Panc1 (cell line): ENCODE results near the gene ALDOA. TPM values are rescaled to one million over a fixed set of nuclear protein-coding genes. Genes with fewer than 3 reads are reported as not detected.

Source experiments
- ATAC-seq: fragments of 200-7000 bp; cut with Tn5 transposase; 2 replicates; pipeline ENCODE4 v1.9.1; 2020; ENCODE audit warnings: mild to moderate bottlenecking, moderate library complexity
- BruUV-seq: library from RNA; stranded (reverse); fragments of 400-500 nt; replicated peaks from 2 replicates; lab custom pipeline; 2021; lab: Mats Ljungman, UMichigan
- CTCF ChIA-PET: fragments of 300-600 bp; sonication (Branson Sonifier 250); formaldehyde crosslinking; loops from one replicate; lab custom pipeline; 2022; ENCODE audit warnings: antibody characterized with exemption; lab: Charles Lee
- POLR2A ChIA-PET: fragments of 300-600 bp; sonication (Branson Sonifier 250); formaldehyde crosslinking; loops from one replicate; lab custom pipeline; 2022; ENCODE audit warnings: antibody characterized with exemption; lab: Charles Lee
- DNase-seq: peaks from one replicate; pipeline ENCODE4 v3.0.0-alpha.2; 2010; ENCODE audit warnings: low read depth, low spot score
- H3K27ac ChIP-seq: 2 replicates; pipeline ENCODE4 v1.5.1; 2011; ENCODE audit warnings: mild to moderate bottlenecking, low read length, inconsistent platforms
- H3K27me3 ChIP-seq: fragments of 200-500 bp; sonication (Bioruptor generic); 2 replicates; pipeline ENCODE4 v1.6.0; 2014; ENCODE audit warnings: low read length, inconsistent platforms; ENCODE audit not compliant: control insufficient read depth, insufficient read depth
- H3K36me3 ChIP-seq: fragments of 200-500 bp; sonication (Bioruptor generic); 2 replicates; pipeline ENCODE4 v1.5.1; 2014; ENCODE audit warnings: inconsistent platforms, mild to moderate bottlenecking, low read length, moderate library complexity; ENCODE audit not compliant: control insufficient read depth, insufficient read depth
- H3K4me1 ChIP-seq: 2 replicates; pipeline ENCODE4 v1.5.1; 2011; ENCODE audit warnings: inconsistent platforms, mild to moderate bottlenecking, low read length, moderate library complexity; ENCODE audit not compliant: control insufficient read depth, insufficient read depth
- H3K4me3 ChIP-seq, 2 experiments: 2 replicates each; pipeline ENCODE4 v1.5.1; 2011 to 2012; ENCODE audit warnings: low read depth in 2 of 2, low read length in 2 of 2, mild to moderate bottlenecking in 2 of 2, inconsistent platforms in 1 of 2, moderate library complexity in 1 of 2
- H3K9me3 ChIP-seq: fragments of 200-500 bp; sonication (Bioruptor generic); 2 replicates; pipeline ENCODE4 v1.5.1; 2014; ENCODE audit warnings: low read depth, mild to moderate bottlenecking, inconsistent platforms, low read length, moderate library complexity; ENCODE audit not compliant: control insufficient read depth, insufficient read depth
- POLR2AphosphoS5 ChIP-seq: IDR thresholded peaks from 2 replicates; pipeline ENCODE4 v1.6.1; 2012; ENCODE audit warnings: mild to moderate bottlenecking, low read depth, low read length, moderate library complexity
- REST ChIP-seq, 2 experiments: IDR thresholded peaks; 2 replicates each; pipeline ENCODE4 v1.6.1; 2011 to 2012; ENCODE audit warnings: low read depth in 2 of 2, control low read depth in 1 of 2, low read length in 1 of 2, mild to moderate bottlenecking in 1 of 2, moderate library complexity in 1 of 2; ENCODE audit not compliant: insufficient read depth in 1 of 2
- SIN3A ChIP-seq: IDR thresholded peaks from 2 replicates; pipeline ENCODE4 v1.6.1; 2012; ENCODE audit warnings: low read depth, mild to moderate bottlenecking, low read length, moderate library complexity, borderline replicate concordance; ENCODE audit not compliant: insufficient read depth
- TCF7L2 ChIP-seq: IDR thresholded peaks from 2 replicates; pipeline ENCODE4 v1.6.1; 2011; ENCODE audit warnings: mild to moderate bottlenecking, low read depth, low read length, inconsistent platforms
- in situ Hi-C: cut with HindIII; loops from 2 replicates; pipeline ENCODE4 v1.10.0; 2016; ENCODE audit warnings: low sequenced_read_pairs, low pct_unique_long_range_greater_than_20kb
- intact Hi-C: fragments of 100-400 bp; cut with micrococcal nuclease; formaldehyde crosslinking; loops from one replicate; pipeline ENCODE4 v1.10.0; 2022; ENCODE audit not compliant: unreplicated experiment
- total RNA-seq: library from RNA; stranded (reverse); gene quantifications from one replicate; pipeline ENCODE4 v1.2.1, GENCODE V29; 2021; ENCODE audit not compliant: unreplicated experiment
- TF ChIP-seq, protein P1 (sequence below): fragments of 450-650 bp; IDR thresholded peaks from 2 replicates; pipeline ENCODE4 v1.5.1; 2017; ENCODE audit warnings: mild to moderate bottlenecking

The ALDOA gene
- total RNA-seq, 1 experiment from 2014 or later, result 2,516 TPM

- H3K4me1 ChIP-seq, result no peaks in the 10 kb centered on the region
- H3K27me3 ChIP-seq, result no peaks in the 10 kb centered on the region
- POLR2A ChIA-PET, result no interaction called here
- H3K36me3 ChIP-seq, result no peaks in the 10 kb centered on the region
- no TSS peak for BruUV-seq
- ATAC-seq (0 out of 2 replicates have a peak, but pooled peaks have one; percentile 2), DNase-seq (no peak)
- CTCF ChIA-PET, result interaction anchor here (0.5 to 0.6 kb wide), 2 partner anchors 10 to 58 kb away, joined by 3 read pairs; no protein-coding TSS in a partner anchor
- no peak overlapping the region for H3K27ac ChIP-seq
- in situ Hi-C loops (no loop called here), intact Hi-C loops (no loop called here)
- H3K4me3 ChIP-seq, result no peak overlapping the region
- H3K9me3 ChIP-seq, result no peaks in the 10 kb centered on the region
- TF ChIP-seq, protein P1, sequence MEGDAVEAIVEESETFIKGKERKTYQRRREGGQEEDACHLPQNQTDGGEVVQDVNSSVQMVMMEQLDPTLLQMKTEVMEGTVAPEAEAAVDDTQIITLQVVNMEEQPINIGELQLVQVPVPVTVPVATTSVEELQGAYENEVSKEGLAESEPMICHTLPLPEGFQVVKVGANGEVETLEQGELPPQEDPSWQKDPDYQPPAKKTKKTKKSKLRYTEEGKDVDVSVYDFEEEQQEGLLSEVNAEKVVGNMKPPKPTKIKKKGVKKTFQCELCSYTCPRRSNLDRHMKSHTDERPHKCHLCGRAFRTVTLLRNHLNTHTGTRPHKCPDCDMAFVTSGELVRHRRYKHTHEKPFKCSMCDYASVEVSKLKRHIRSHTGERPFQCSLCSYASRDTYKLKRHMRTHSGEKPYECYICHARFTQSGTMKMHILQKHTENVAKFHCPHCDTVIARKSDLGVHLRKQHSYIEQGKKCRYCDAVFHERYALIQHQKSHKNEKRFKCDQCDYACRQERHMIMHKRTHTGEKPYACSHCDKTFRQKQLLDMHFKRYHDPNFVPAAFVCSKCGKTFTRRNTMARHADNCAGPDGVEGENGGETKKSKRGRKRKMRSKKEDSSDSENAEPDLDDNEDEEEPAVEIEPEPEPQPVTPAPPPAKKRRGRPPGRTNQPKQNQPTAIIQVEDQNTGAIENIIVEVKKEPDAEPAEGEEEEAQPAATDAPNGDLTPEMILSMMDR, result no peak
- TF ChIP-seq POLR2AphosphoS5 (no peak), SIN3A (no peak), TCF7L2 (no peak), REST (IDR thresholded peaks at IDR 0.05; ENCODE audit: insufficient read depth in 1 of 2, low read depth in 2 of 2, low read length in 1 of 2) (no peak)
Observed at GRCh38 chr16:30113711-30114333, 48.3 kb downstream of the ALDOA start.

DNA sequence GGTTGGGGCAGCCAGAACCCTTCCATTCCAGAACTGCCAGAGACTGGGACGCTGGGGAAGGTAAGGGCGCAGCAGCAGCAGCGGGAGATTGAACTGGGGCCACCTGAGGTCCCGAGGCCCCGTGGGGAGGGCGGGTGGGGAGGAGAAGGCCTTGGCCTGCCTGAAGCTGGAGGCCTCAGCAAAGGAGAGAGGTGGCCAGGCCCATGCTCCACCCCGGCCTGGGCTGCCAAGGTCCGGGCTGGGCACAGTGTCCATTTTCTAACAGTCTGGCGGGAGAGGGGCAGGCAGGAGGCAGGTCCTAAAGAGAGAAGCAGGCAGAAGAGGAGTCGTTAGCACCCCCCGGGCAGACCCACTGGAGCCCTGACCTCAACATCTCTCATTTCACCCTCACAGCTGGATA, 48.9 kb downstream of the ALDOA start:
- POLR2A ChIA-PET, result no interaction called here
- Histone ChIP-seq H3K4me1 (no peaks in the 10 kb centered on the region), H3K27ac (no peak overlapping the region)

More for the DNA sequence above, 48.9 kb downstream of the ALDOA start:
- intact Hi-C loops (no loop called here), in situ Hi-C loops (no loop called here)
- ATAC-seq (no peak), DNase-seq (no peak)
- BruUV-seq, result no TSS peak
- TF ChIP-seq TCF7L2 (no peak), SIN3A (no peak), POLR2AphosphoS5 (no peak), REST (IDR thresholded peaks at IDR 0.05; ENCODE audit: insufficient read depth in 1 of 2, low read depth in 2 of 2, low read length in 1 of 2) (no peak)
- TF ChIP-seq, protein P1, result no peak
- H3K9me3 ChIP-seq, result no peaks in the 10 kb centered on the region
- no peak overlapping the region for H3K4me3 ChIP-seq
- H3K36me3 ChIP-seq, result no peaks in the 10 kb centered on the region
- no peaks in the 10 kb centered on the region for H3K27me3 ChIP-seq
- CTCF ChIA-PET, result interaction anchor here (0.6 kb wide), 2 partner anchors 58 to 63 kb away, joined by 3 read pairs; no protein-coding TSS in a partner anchor
